ENCODE data around the gene SCTR.

The SCTR gene

GRCh38 chr2:119446037-119446436, 78.2 kb downstream of the SCTR start:
- no peak for DNase-seq (ENCODE audit: low read depth in 3 of 3)

GRCh38 chr2:119442850-119443249, 81.4 kb downstream of the SCTR start:
- DNase-seq (ENCODE audit: low read depth in 3 of 3), result no peak

GRCh38 chr2:119442226-119442619, 82.1 kb downstream of the SCTR start:
- no peak for DNase-seq (ENCODE audit: low read depth in 3 of 3)

- DNase-seq (ENCODE audit: low read depth in 3 of 3), result no peak
Observed at GRCh38 chr2:119441376-119442225, 82.7 kb downstream of the SCTR start.

GRCh38 chr2:119440873-119441272, 83.4 kb downstream of the SCTR start:
- DNase-seq (ENCODE audit: low read depth in 3 of 3), result no peak

- no peak for DNase-seq (ENCODE audit: low read depth in 3 of 3)
Observed at GRCh38 chr2:119440501-119440870, 83.8 kb downstream of the SCTR start.

GRCh38 chr2:119439574-119440500, 84.4 kb downstream of the SCTR start:
- no peak for DNase-seq (ENCODE audit: low read depth in 3 of 3)

- DNase-seq (ENCODE audit: low read depth in 3 of 3), result no peak
Observed at GRCh38 chr2:119438726-119439284, 85.5 kb downstream of the SCTR start.

GRCh38 chr2:119438128-119438656, 86.1 kb downstream of the SCTR start:
- no peak for DNase-seq (ENCODE audit: low read depth in 3 of 3)

- DNase-seq (ENCODE audit: low read depth in 3 of 3), result no peak
Observed at GRCh38 chr2:119436993-119437772, 87.1 kb downstream of the SCTR start.

GRCh38 chr2:119435953-119436297, 88.4 kb downstream of the SCTR start:
- DNase-seq (ENCODE audit: low read depth in 3 of 3), result no peak

- DNase-seq (ENCODE audit: low read depth in 3 of 3), result no peak
Observed at GRCh38 chr2:119435081-119435952, 89.0 kb downstream of the SCTR start.

- no peak for DNase-seq (ENCODE audit: low read depth in 3 of 3)
Observed at GRCh38 chr2:119434664-119435063, 89.6 kb downstream of the SCTR start.

GRCh38 chr2:119433636-119434327, 90.5 kb downstream of the SCTR start:
- DNase-seq (ENCODE audit: low read depth in 3 of 3), result no peak

- DNase-seq (ENCODE audit: low read depth in 3 of 3), result no peak
Observed at GRCh38 chr2:119432851-119433522, 91.3 kb downstream of the SCTR start.

- DNase-seq (ENCODE audit: low read depth in 3 of 3), result no peak
Observed at GRCh38 chr2:119431976-119432850, 92.1 kb downstream of the SCTR start.

- DNase-seq (ENCODE audit: low read depth in 3 of 3), result peak in 1 of 3 experiments; percentile 5
Observed at GRCh38 chr2:119431155-119431975, 92.9 kb downstream of the SCTR start, which contains the start of gene TMEM37. TSS of gene TMEM37 (plus strand) at chr2:119431854. CDS start at chr2:119431904, 50 bp downstream.

Measured in stimulated activated CD4-positive, alpha-beta T cell treated with anti-CD3 and anti-CD28 coated beads, TNF-alpha, amount 100 ng/mL, for 24 hours (primary cell).